Cardiac septum (tissue), 1 donor: ENCODE measurements around the gene BFAR. TPM values are rescaled to one million over a fixed set of nuclear protein-coding genes. Genes with fewer than 3 reads are reported as not detected.
"Not testable (repeated sequence)": the region's sequence is repeated elsewhere in the genome, so short reads cannot be mapped to it uniquely, and the experiment has no call there.

Experiments used
- DNase-seq: peaks from one replicate; pipeline ENCODE4 v3.0.0-alpha.2; 2020; ENCODE audit warnings: low spot score
- intact Hi-C: fragments of 100-400 bp; cut with DNase I; formaldehyde crosslinking; loops from one replicate; pipeline ENCODE4 v1.14.0; 2022
- total RNA-seq: library from RNA; stranded (reverse); fragmentation: NEBNext Ultra II Directional; extraction: Animal tissue kit (Norgen Biotek cat#: 25700); gene quantifications from one replicate; pipeline ENCODE4 v1.2.1, GENCODE V29; 2021
- donor health status: DM: no; HTN: no; CAD: no.

The BFAR gene
- total RNA-seq, 1 donor from 2014 or later, result 34.2 TPM

GRCh38 chr16:14678748-14679497 lies 46.2 kb downstream of the BFAR start:
- intact Hi-C loops, result no loop called here

GRCh38 chr16:14680396-14680795 lies 47.6 kb downstream of the BFAR start:
- DNase-seq, intact Hi-C loops: not testable (repeated sequence)

More at GRCh38 chr16:14678748-14679497, 46.2 kb downstream of the BFAR start:
- no peak for DNase-seq

- DNase-seq, result no peak
- intact Hi-C loops, result no loop called here
These were observed 48.4 kb downstream of the BFAR start for GRCh38 chr16:14681115-14681514.

GRCh38 chr16:14682121-14682520 lies 49.4 kb downstream of the BFAR start:
- intact Hi-C loops, result no loop called here
- DNase-seq, result no peak

- intact Hi-C loops, result not testable (repeated sequence)
These were observed 53.4 kb downstream of the BFAR start for GRCh38 chr16:14685870-14686793.

GRCh38 chr16:14694129-14694528 lies 61.4 kb downstream of the BFAR start, which contains the start of gene PLA2G10:
Gene PLA2G10 (minus strand): TSS chr16:14694308. CDS start chr16:14694229, 79 bp downstream.
- DNase-seq, intact Hi-C loops: not testable (repeated sequence)

More at GRCh38 chr16:14685870-14686793, 53.4 kb downstream of the BFAR start:
- not testable (repeated sequence) for DNase-seq

- intact Hi-C loops, DNase-seq: not testable (repeated sequence)
These were observed 69.1 kb downstream of the BFAR start for GRCh38 chr16:14701859-14702258.

GRCh38 chr16:14702672-14703071 lies 69.9 kb downstream of the BFAR start:
- intact Hi-C loops, DNase-seq: not testable (repeated sequence)

- DNase-seq, intact Hi-C loops: not testable (repeated sequence)
These were observed 70.6 kb downstream of the BFAR start, which contains the start of gene NPIPA3 for GRCh38 chr16:14703156-14704011. Gene NPIPA3 (plus strand): TSS chr16:14703411. CDS start chr16:14708944, 5,533 bp downstream.

Other genes with a start within 250 kb of the BFAR start
- gene PARN, start 2.7 kb upstream of the BFAR start, total RNA-seq, result 20.3 TPM
- not detected for gene PLA2G10, start 61.4 kb downstream of the BFAR start, total RNA-seq
- 2.0 TPM for gene NPIPA3, start 70.5 kb downstream of the BFAR start, total RNA-seq
- 4.5 TPM for gene NPIPA2, start 109.6 kb downstream of the BFAR start, total RNA-seq
- gene NOMO1, start 200.8 kb downstream of the BFAR start, total RNA-seq, result 84.9 TPM